Mesenchymal stem cell (in vitro differentiated cells and primary cell): ENCODE measurements around the gene ACP7.

ENCODE experiments used
- DNase-seq: peaks from one replicate; pipeline ENCODE4 v3.0.0-alpha.2; 2013
- H2AFZ ChIP-seq: one replicate; pipeline ENCODE4 v1.6.1; 2013; ENCODE audit warnings: low read depth, mild to moderate bottlenecking, control low read depth, inconsistent platforms, low read length, moderate library complexity
- H2AK5ac ChIP-seq: 2 replicates; pipeline ENCODE4 v1.6.1; 2013; ENCODE audit warnings: low read length, moderate library complexity, mild to moderate bottlenecking, inconsistent platforms; ENCODE audit not compliant: severe bottlenecking
- H2BK120ac ChIP-seq: one replicate; pipeline ENCODE4 v1.6.1; 2013; ENCODE audit warnings: low read depth, mild to moderate bottlenecking, inconsistent platforms, low read length, moderate library complexity
- H2BK12ac ChIP-seq, 2 experiments: one replicate each; pipeline ENCODE4 v1.6.1; 2013; ENCODE audit warnings: inconsistent platforms in 2 of 2, low read length in 2 of 2, mild to moderate bottlenecking in 2 of 2, moderate library complexity in 2 of 2, control low read depth in 1 of 2
- H2BK15ac ChIP-seq: one replicate; pipeline ENCODE4 v1.6.1; 2013; ENCODE audit warnings: mild to moderate bottlenecking, low read depth, inconsistent platforms; ENCODE audit not compliant: poor library complexity, severe bottlenecking
- H2BK5ac ChIP-seq: 2 replicates; pipeline ENCODE4 v1.6.1; 2013; ENCODE audit warnings: low read depth, mild to moderate bottlenecking, low read length, control low read depth, inconsistent platforms; ENCODE audit not compliant: poor library complexity, severe bottlenecking
- H3K14ac ChIP-seq, 2 experiments: one replicate each; pipeline ENCODE4 v1.6.1; 2013; ENCODE audit warnings: inconsistent platforms in 2 of 2, low read length in 2 of 2, control low read depth in 1 of 2, mild to moderate bottlenecking in 1 of 2, moderate library complexity in 1 of 2
- H3K18ac ChIP-seq, 2 experiments: one replicate each; pipeline ENCODE4 v1.6.1; 2013; ENCODE audit warnings: inconsistent platforms in 2 of 2, low read length in 2 of 2, control low read depth in 1 of 2, low read depth in 1 of 2, mild to moderate bottlenecking in 1 of 2
- H3K23ac ChIP-seq, 2 experiments: one replicate each; pipeline ENCODE4 v1.6.1; 2013; ENCODE audit warnings: inconsistent platforms in 2 of 2, low read length in 2 of 2, mild to moderate bottlenecking in 2 of 2, moderate library complexity in 2 of 2, control low read depth in 1 of 2
- H3K27ac ChIP-seq: 2 replicates; pipeline ENCODE4 v1.5.1; 2013; ENCODE audit warnings: mild to moderate bottlenecking, moderate library complexity, low read length, control low read depth, inconsistent platforms; ENCODE audit not compliant: poor library complexity, severe bottlenecking
- H3K27me3 ChIP-seq, 2 experiments: 2 replicates each; pipeline versions ENCODE4 v1.6.1 to v1.7.0; 2013; ENCODE audit warnings: low read length in 2 of 2, mild to moderate bottlenecking in 2 of 2, moderate library complexity in 2 of 2, control low read depth in 1 of 2, inconsistent platforms in 1 of 2; ENCODE audit not compliant: control insufficient read depth in 1 of 2, insufficient read depth in 1 of 2
- H3K36me3 ChIP-seq, 2 experiments: 2 replicates each; pipeline versions ENCODE4 v1.6.1 to v1.7.0; 2013; ENCODE audit warnings: low read length in 2 of 2, control low read depth in 1 of 2, inconsistent platforms in 1 of 2, low read depth in 1 of 2, mild to moderate bottlenecking in 1 of 2; ENCODE audit not compliant: insufficient read depth in 2 of 2, control insufficient read depth in 1 of 2
- H3K4ac ChIP-seq, 2 experiments: one replicate each; pipeline ENCODE4 v1.6.1; 2013; ENCODE audit warnings: inconsistent platforms in 2 of 2, low read length in 2 of 2, mild to moderate bottlenecking in 2 of 2, moderate library complexity in 2 of 2, control low read depth in 1 of 2, low read depth in 1 of 2
- H3K4me1 ChIP-seq: 2 replicates; pipeline ENCODE4 v1.6.1; 2013; ENCODE audit warnings: low read depth, low read length, control low read depth; ENCODE audit not compliant: control insufficient read depth, insufficient read depth
- H3K4me2 ChIP-seq: 2 replicates; pipeline ENCODE4 v1.6.1; 2013; ENCODE audit warnings: low read length, mild to moderate bottlenecking, inconsistent platforms; ENCODE audit not compliant: poor library complexity, severe bottlenecking
- H3K4me3 ChIP-seq, 2 experiments: 2 replicates each; pipeline versions ENCODE4 v1.5.1 to v1.7.0; 2013; ENCODE audit warnings: low read length in 2 of 2, mild to moderate bottlenecking in 2 of 2, control low read depth in 1 of 2, low read depth in 1 of 2; ENCODE audit not compliant: insufficient read depth in 1 of 2
- H3K79me1 ChIP-seq: replicated peaks from 2 replicates; pipeline ENCODE4 v1.6.1; 2013; ENCODE audit warnings: mild to moderate bottlenecking, control low read depth, low read length, inconsistent platforms; ENCODE audit not compliant: poor library complexity, severe bottlenecking
- H3K9ac ChIP-seq: 2 replicates; pipeline ENCODE4 v1.7.0; 2013; ENCODE audit warnings: mild to moderate bottlenecking, low read length, moderate library complexity
- H3K9me3 ChIP-seq: 2 replicates; pipeline ENCODE4 v1.7.0; 2013; ENCODE audit warnings: mild to moderate bottlenecking, low read length; ENCODE audit not compliant: control insufficient read depth
- H4K8ac ChIP-seq: one replicate; pipeline ENCODE4 v1.6.1; 2013; ENCODE audit warnings: inconsistent platforms, mild to moderate bottlenecking, low read length, moderate library complexity
- H4K91ac ChIP-seq: one replicate; pipeline ENCODE4 v1.6.1; 2013; ENCODE audit warnings: mild to moderate bottlenecking, low read length, inconsistent platforms
- WGBS: methylation state at CpG from one replicate; pipeline ENCODE4 v1.1.7; 2013; ENCODE audit warnings: mixed read lengths; 5-methylcytosine and 5-hydroxymethylcytosine counted together

The ACP7 gene

GRCh38 chr19:39150235-39150634 is 66.1 kb downstream of the ACP7 start:
- Histone ChIP-seq H2BK5ac (no peak overlapping the region), H2AK5ac (no peak overlapping the region), H3K27me3 (no peaks in the 10 kb centered on the region), H2BK12ac (no peak overlapping the region), H3K4ac (no peak overlapping the region), H3K27ac (no peak overlapping the region), H3K4me3 (no peak overlapping the region), H4K91ac (no peak overlapping the region), H3K23ac (no peak overlapping the region), H3K9me3 (peaks cover 6% of the 10 kb centered on the region), H3K4me2 (no peak overlapping the region), H2BK15ac (no peak overlapping the region), H3K9ac (no peak overlapping the region), H3K14ac (peak overlapping the region in 1 of 2 experiments; percentile 18), H3K36me3 (peaks cover 7 to 21% of the 10 kb centered on the region in 2 experiments), H2AFZ (no peak overlapping the region), H2BK120ac (no peak overlapping the region), H3K4me1 (peaks cover 20% of the 10 kb centered on the region), H3K18ac (no peak overlapping the region), H3K79me1 (peaks cover 55% of the 10 kb centered on the region), H4K8ac (no peak overlapping the region)
- WGBS: 92% methylated on average over 8 of the region's 8 CpGs
- no peak for DNase-seq

GRCh38 chr19:39150807-39151600 is 66.8 kb downstream of the ACP7 start:
- Histone ChIP-seq H4K91ac (no peak overlapping the region), H3K23ac (no peak overlapping the region), H2AK5ac (no peak overlapping the region), H3K9me3 (peaks cover 6% of the 10 kb centered on the region), H3K18ac (no peak overlapping the region), H3K27ac (no peak overlapping the region), H3K4me1 (peaks cover 18% of the 10 kb centered on the region), H3K14ac (no peak overlapping the region), H2BK120ac (no peak overlapping the region), H3K4me3 (no peak overlapping the region), H3K27me3 (no peaks in the 10 kb centered on the region), H3K79me1 (peaks cover 61% of the 10 kb centered on the region), H3K9ac (no peak overlapping the region), H3K4me2 (no peak overlapping the region), H2BK5ac (no peak overlapping the region), H2BK12ac (no peak overlapping the region), H2AFZ (no peak overlapping the region), H2BK15ac (no peak overlapping the region), H4K8ac (no peak overlapping the region), H3K4ac (no peak overlapping the region), H3K36me3 (peaks cover 7 to 26% of the 10 kb centered on the region in 2 experiments)
- 96% methylated on average over 25 of the region's 26 CpGs for WGBS
- DNase-seq: no peak

DNA sequence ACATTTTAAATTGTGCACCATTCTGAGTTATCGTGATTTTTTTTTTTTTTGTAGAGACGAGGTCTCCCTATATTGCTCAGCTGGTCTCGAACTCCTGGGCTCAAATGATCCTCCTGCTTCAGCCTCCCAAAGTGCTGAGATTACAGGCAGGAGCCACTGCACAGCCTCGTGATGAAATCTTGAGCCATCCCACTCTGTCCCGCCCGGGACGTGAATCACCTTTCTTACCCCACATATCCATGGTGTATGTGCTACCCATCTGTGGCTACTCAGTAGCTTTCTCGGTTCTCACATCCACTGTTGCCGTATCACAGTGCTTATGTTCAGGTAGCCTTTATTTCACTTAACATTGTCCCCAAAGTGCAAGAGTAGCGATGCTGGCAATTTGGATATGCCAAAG is 67.9 kb downstream of the ACP7 start:
- Histone ChIP-seq H3K27ac (no peak overlapping the region), H2AK5ac (no peak overlapping the region), H3K18ac (no peak overlapping the region), H3K9ac (no peak overlapping the region), H3K4me2 (no peak overlapping the region), H2BK12ac (no peak overlapping the region), H3K27me3 (no peaks in the 10 kb centered on the region), H2BK120ac (no peak overlapping the region), H2AFZ (no peak overlapping the region), H3K36me3 (peaks cover 7 to 25% of the 10 kb centered on the region in 2 experiments), H3K4ac (no peak overlapping the region), H3K4me3 (no peak overlapping the region), H3K23ac (no peak overlapping the region), H2BK5ac (no peak overlapping the region), H2BK15ac (no peak overlapping the region), H3K79me1 (peaks cover 62% of the 10 kb centered on the region), H3K4me1 (peaks cover 27% of the 10 kb centered on the region), H4K8ac (no peak overlapping the region), H3K9me3 (peaks cover 6% of the 10 kb centered on the region), H3K14ac (no peak overlapping the region), H4K91ac (no peak overlapping the region)
- WGBS: 93% methylated on average over 10 of the region's 10 CpGs
- no peak for DNase-seq

DNA sequence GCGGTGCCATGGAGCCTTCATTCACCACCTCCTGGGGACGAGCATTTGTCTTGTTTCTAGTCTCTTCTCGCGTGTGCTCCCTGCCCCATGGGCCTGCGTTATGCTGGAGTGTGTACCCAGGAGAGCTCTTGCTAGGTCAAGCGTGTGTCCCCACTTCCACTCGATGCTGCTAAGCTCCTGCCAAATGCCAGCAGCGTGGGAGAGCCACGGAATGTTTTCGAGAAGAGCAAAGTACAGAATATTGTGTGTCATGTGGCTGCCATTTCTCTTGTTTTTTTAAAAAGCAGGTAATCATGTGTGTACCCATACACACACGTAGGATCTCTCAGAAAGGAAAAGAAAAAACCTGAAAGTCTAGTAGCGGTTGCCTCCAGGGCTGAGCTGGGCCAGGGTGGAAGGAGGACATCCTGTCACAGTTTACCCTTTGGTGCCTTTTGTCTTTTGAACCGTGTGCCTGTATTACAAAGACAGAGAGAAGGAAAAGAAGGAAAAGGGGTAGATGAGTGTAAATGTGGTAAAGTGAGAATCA is 70.0 kb downstream of the ACP7 start:
- H3K14ac ChIP-seq: no peak overlapping the region
- no peak overlapping the region for H4K8ac ChIP-seq
- H2BK5ac ChIP-seq: no peak overlapping the region
- peaks cover 69% of the 10 kb centered on the region for H3K79me1 ChIP-seq
- no peak overlapping the region for H3K18ac ChIP-seq
- H3K27ac ChIP-seq: no peak overlapping the region
- H2BK12ac ChIP-seq: no peak overlapping the region
- no peak overlapping the region for H2AFZ ChIP-seq
- no peak overlapping the region for H2BK120ac ChIP-seq
- H3K27me3 ChIP-seq: no peaks in the 10 kb centered on the region
- peaks cover 42% of the 10 kb centered on the region for H3K4me1 ChIP-seq
- H3K4ac ChIP-seq: no peak overlapping the region
- H3K4me3 ChIP-seq: no peak overlapping the region
- H3K9me3 ChIP-seq: peaks cover 1% of the 10 kb centered on the region
- no peak overlapping the region for H4K91ac ChIP-seq
- WGBS: 96% methylated on average over 13 of the region's 13 CpGs
- DNase-seq: no peak
- H3K23ac ChIP-seq: no peak overlapping the region
- no peak overlapping the region for H3K9ac ChIP-seq
- no peak overlapping the region for H3K4me2 ChIP-seq
- peaks cover 2 to 36% of the 10 kb centered on the region in 2 experiments for H3K36me3 ChIP-seq
- H2AK5ac ChIP-seq: no peak overlapping the region
- H2BK15ac ChIP-seq: no peak overlapping the region
